Body of pancreas (tissue), 4 donors: ENCODE measurements around the gene IL3.

ENCODE experiments used
- POLR2A ChIP-seq, 3 donors: fragments of 450-650 bp; IDR thresholded peaks; one replicate each; pipeline ENCODE4 v1.6.1; 2016; ENCODE audit warnings: antibody characterized with exemption in 3 of 3, mild to moderate bottlenecking in 2 of 3
- TF ChIP-seq, protein P1 (sequence below), 7 experiments: fragments of 450-650 bp in 4 of 7; fragments of 200-600 bp in 3 of 7; sonication (generic) in 3 of 7; IDR thresholded peaks; one replicate each; pipeline ENCODE4 v1.5.1; 2016 to 2019; ENCODE audit warnings: antibody characterized with exemption in 7 of 7

DNA sequence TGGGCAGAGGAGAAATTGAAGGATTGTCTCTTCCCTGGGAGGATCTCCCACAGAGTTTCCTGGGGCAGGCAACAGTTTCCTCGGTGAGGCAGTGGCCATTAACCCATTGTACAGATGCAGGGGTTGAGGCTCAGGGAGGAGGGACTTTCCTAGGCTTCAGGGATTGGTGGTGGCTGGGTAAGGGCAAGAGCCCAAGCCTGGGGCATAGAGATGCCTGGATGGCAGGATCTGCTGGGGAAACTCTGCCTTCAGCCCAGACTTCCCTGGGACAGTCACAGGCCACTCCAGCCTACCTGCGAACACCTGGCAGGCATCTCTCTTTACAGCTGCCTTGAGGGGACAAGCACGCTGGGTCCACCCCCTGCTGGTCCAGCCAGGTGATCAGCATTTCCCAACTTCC is 9.5 kb downstream of the IL3 start:
- TF ChIP-seq POLR2A (IDR thresholded peaks at IDR 0.05) = no peak
- TF ChIP-seq, protein P1, sequence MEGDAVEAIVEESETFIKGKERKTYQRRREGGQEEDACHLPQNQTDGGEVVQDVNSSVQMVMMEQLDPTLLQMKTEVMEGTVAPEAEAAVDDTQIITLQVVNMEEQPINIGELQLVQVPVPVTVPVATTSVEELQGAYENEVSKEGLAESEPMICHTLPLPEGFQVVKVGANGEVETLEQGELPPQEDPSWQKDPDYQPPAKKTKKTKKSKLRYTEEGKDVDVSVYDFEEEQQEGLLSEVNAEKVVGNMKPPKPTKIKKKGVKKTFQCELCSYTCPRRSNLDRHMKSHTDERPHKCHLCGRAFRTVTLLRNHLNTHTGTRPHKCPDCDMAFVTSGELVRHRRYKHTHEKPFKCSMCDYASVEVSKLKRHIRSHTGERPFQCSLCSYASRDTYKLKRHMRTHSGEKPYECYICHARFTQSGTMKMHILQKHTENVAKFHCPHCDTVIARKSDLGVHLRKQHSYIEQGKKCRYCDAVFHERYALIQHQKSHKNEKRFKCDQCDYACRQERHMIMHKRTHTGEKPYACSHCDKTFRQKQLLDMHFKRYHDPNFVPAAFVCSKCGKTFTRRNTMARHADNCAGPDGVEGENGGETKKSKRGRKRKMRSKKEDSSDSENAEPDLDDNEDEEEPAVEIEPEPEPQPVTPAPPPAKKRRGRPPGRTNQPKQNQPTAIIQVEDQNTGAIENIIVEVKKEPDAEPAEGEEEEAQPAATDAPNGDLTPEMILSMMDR (IDR thresholded peaks at IDR 0.05) = no peak
